Psoas muscle (tissue), 8 donors: ENCODE measurements around the gene SLC22A3. TPM values are rescaled to one million over a fixed set of nuclear protein-coding genes. Genes with fewer than 3 reads are reported as not detected.

Source experiments
- ATAC-seq, 4 donors: fragments of 200-7000 bp; cut with Tn5 transposase; one replicate each; pipeline ENCODE4 v1.9.1; 2020; ENCODE audit warnings: moderate library complexity in 3 of 4, mild to moderate bottlenecking in 2 of 4
- DNase-seq, 2 donors: peaks; one replicate each; pipeline ENCODE4 v3.0.0-alpha.2; 2020
- H3K27ac ChIP-seq: fragments of 200-600 bp; one replicate; pipeline ENCODE4 v1.8.0; 2022
- H3K27me3 ChIP-seq, 3 donors: fragments of 200-600 bp in 1 of 3; one replicate each; pipeline versions ENCODE4 v1.6.1 to v1.8.0; 2013 to 2022; ENCODE audit warnings: low read length in 2 of 3, mild to moderate bottlenecking in 2 of 3, moderate library complexity in 1 of 3; ENCODE audit not compliant: insufficient read depth in 3 of 3
- H3K36me3 ChIP-seq, 2 donors: fragments of 200-600 bp in 1 of 2; one replicate each; pipeline versions ENCODE4 v1.6.1 to v1.8.0; 2013 to 2022; ENCODE audit warnings: low read depth in 1 of 2, mild to moderate bottlenecking in 1 of 2, moderate library complexity in 1 of 2; ENCODE audit not compliant: insufficient read depth in 1 of 2
- H3K4me1 ChIP-seq: fragments of 200-600 bp; one replicate; pipeline ENCODE4 v1.8.0; 2022
- H3K4me3 ChIP-seq: fragments of 200-600 bp; one replicate; pipeline ENCODE4 v1.8.0; 2022; ENCODE audit warnings: mild to moderate bottlenecking
- H3K9me3 ChIP-seq: fragments of 200-600 bp; one replicate; pipeline ENCODE4 v1.8.0; 2022
- WGBS, 3 donors: extraction: QIAGEN DNeasy Blood & Tissue Kit; methylation state at CpG; one replicate each; pipeline versions ENCODE4 v1.1.6 to v1.1.7; 2013; 5-methylcytosine and 5-hydroxymethylcytosine counted together
- intact Hi-C, 2 donors: fragments of 100-400 bp; cut with DNase I; formaldehyde crosslinking; loops; one replicate each; pipeline versions ENCODE4 v1.11.0 to v1.14.2; 2022
- polyA plus RNA-seq, 3 donors: library from polyadenylated mRNA; stranded (reverse); fragments of 200-250 nt; gene quantifications; one replicate each; pipeline ENCODE4 v1.2.3, GENCODE V29; 2013
- total RNA-seq, 4 donors: library from RNA; stranded (reverse); fragmentation: NEBNext Ultra II Directional in 2 of 4; extraction: Animal tissue kit (Norgen Biotek cat#: 25700) in 2 of 4; gene quantifications; one replicate each; pipeline versions ENCODE4 v1.2.1 to v1.2.4, GENCODE V29; 2021 to 2023
- TF ChIP-seq, protein P1 (sequence below): fragments of 200-600 bp; IDR thresholded peaks from one replicate; pipeline ENCODE4 v1.8.0; 2022; ENCODE audit warnings: antibody characterized with exemption
- donor health status: healthy with polysubstance abuse.
- donor health status: DM: no; HTN: no; CAD: no; lungs with moderate emphysema.
- donor health status: Bipolar disorder and iron deficiency.
- donor health status: healthy.
- donor health status: DM: yes; HTN: yes; CAD: no.
- donor health status: DM: no; HTN: no; CAD: no.
- donor health status: DM: no; HTN: no; CAD: no.
- donor health status: DM: yes; HTN: yes; CAD: no.

Gene SLC22A3
- total and polyA plus RNA-seq, 7 donors, result 43.7 to 121 (median 49.5) TPM

DNA sequence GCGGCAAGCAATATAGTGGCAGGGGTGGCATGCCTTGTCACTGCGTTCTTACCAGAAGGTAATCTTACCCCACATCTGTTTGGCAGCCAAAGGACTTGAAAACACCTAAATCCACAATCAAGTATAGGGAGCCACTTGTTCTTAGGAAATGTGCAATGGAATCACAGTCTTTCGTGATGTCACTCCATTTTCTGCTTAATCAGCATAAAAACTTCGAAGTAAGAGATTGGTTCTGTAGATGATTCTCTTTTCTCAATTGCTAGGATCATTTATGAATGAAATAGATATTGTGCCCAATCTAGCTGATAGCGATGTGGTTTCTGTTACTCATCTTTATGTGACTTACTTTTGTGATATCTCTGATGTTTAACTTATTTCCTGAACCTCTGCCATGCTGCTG is 89.0 kb downstream of the SLC22A3 start:
- TF ChIP-seq, protein P1, sequence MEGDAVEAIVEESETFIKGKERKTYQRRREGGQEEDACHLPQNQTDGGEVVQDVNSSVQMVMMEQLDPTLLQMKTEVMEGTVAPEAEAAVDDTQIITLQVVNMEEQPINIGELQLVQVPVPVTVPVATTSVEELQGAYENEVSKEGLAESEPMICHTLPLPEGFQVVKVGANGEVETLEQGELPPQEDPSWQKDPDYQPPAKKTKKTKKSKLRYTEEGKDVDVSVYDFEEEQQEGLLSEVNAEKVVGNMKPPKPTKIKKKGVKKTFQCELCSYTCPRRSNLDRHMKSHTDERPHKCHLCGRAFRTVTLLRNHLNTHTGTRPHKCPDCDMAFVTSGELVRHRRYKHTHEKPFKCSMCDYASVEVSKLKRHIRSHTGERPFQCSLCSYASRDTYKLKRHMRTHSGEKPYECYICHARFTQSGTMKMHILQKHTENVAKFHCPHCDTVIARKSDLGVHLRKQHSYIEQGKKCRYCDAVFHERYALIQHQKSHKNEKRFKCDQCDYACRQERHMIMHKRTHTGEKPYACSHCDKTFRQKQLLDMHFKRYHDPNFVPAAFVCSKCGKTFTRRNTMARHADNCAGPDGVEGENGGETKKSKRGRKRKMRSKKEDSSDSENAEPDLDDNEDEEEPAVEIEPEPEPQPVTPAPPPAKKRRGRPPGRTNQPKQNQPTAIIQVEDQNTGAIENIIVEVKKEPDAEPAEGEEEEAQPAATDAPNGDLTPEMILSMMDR, result no peak
- peaks cover 0 to 4% of the 10 kb centered on the region in 2 donors for H3K36me3 ChIP-seq
- no peaks in the 10 kb centered on the region for H3K4me1 ChIP-seq
- no peak overlapping the region for H3K27ac ChIP-seq
- no peaks in the 10 kb centered on the region for H3K27me3 ChIP-seq
- 93 to 96% (median 96%) methylated on average over 5 of the region's 5 CpGs for WGBS, 3 donors
- ATAC-seq (no peak), DNase-seq (no peak)
- no peaks in the 10 kb centered on the region for H3K9me3 ChIP-seq
- no peak overlapping the region for H3K4me3 ChIP-seq
- intact Hi-C loops, result no loop called here

DNA sequence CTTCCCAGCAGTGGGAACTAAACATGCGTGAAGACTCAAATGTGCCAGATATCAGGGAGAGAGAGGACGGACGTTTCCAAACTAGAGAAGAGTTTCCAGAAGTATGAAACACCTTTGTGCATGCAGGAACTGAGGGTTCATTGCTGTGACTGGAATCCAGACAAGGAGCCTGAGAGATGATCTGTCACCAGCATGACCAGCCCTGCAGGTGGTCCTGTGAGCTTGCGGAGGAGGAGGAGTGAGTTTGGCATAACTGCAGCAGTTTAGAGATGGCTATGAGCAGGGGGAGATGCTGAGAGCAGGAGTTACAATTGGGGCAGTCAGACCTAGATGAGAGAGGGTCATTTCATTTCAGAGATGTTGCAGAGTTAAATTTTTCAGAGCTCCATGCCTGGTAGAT is 89.6 kb downstream of the SLC22A3 start:
- intact Hi-C loops, result no loop called here
- peaks cover 0 to 4% of the 10 kb centered on the region in 2 donors for H3K36me3 ChIP-seq
- ATAC-seq, result no peak
- WGBS, 3 donors, result 74 to 81% (median 75%) methylated on average over 4 of the region's 4 CpGs
- H3K27me3 ChIP-seq, result no peaks in the 10 kb centered on the region
- no peaks in the 10 kb centered on the region for H3K9me3 ChIP-seq
- DNase-seq, result no peak
- no peak overlapping the region for H3K27ac ChIP-seq
- TF ChIP-seq, protein P1, result no peak
- H3K4me3 ChIP-seq, result no peak overlapping the region
- H3K4me1 ChIP-seq, result no peaks in the 10 kb centered on the region

DNA sequence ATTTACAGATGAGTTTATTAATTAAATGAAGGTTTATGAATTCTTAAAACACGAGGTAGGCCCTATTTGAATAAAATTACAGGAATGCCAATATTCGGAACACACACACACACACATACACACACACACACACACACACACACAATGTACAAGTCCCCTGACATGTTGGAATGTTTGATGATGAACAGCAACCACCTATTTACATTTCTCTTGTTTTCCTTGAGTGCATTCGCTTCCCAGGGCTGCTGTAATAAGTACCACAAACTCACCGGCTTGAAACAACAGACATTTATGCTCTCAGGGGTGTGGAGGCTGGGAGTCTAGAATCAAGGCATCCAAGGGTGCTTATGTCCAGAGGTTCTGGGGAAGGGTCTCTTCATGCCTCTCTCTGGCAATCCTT is 90.3 kb downstream of the SLC22A3 start:
- WGBS, 3 donors, result 86 to 92% (median 88%) methylated on average over 4 of the region's 4 CpGs
- Histone ChIP-seq H3K9me3 (no peaks in the 10 kb centered on the region), H3K27me3 (no peaks in the 10 kb centered on the region), H3K36me3 (peaks cover 0 to 11% of the 10 kb centered on the region in 2 donors), H3K4me1 (no peaks in the 10 kb centered on the region), H3K4me3 (no peak overlapping the region), H3K27ac (no peak overlapping the region)
- no peak for DNase-seq
- intact Hi-C loops, result no loop called here
- ATAC-seq, result no peak
- TF ChIP-seq, protein P1, result no peak

DNA sequence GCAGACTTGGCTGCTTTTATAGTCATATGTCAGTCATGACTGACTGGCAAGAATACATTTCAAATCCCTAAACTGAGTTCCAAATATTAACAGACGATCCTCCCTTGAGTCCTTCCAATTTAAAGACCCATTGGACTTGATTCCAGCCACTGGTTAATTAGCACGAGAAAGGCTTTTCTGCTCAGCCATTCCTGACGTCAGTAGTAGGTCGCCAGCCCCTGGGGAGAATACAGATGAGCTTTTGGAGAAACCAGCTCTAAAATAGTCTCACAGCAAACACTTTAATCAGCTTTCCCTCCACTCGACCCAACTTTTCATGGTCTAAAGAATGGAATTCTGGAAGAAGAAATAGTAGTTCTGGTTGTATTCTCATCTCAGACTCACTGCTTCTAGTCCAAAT is 91.6 kb downstream of the SLC22A3 start:
- TF ChIP-seq, protein P1, result no peak
- H3K4me1 ChIP-seq, result no peaks in the 10 kb centered on the region
- no peaks in the 10 kb centered on the region for H3K27me3 ChIP-seq
- WGBS, 3 donors, result 11 to 20% (median 12%) methylated on average over 5 of the region's 5 CpGs
- intact Hi-C loops, result no loop called here
- DNase-seq (no peak), ATAC-seq (no peak)
- no peaks in the 10 kb centered on the region for H3K9me3 ChIP-seq
- no peak overlapping the region for H3K4me3 ChIP-seq
- peaks cover 0 to 14% of the 10 kb centered on the region in 2 donors for H3K36me3 ChIP-seq
- H3K27ac ChIP-seq, result no peak overlapping the region

DNA sequence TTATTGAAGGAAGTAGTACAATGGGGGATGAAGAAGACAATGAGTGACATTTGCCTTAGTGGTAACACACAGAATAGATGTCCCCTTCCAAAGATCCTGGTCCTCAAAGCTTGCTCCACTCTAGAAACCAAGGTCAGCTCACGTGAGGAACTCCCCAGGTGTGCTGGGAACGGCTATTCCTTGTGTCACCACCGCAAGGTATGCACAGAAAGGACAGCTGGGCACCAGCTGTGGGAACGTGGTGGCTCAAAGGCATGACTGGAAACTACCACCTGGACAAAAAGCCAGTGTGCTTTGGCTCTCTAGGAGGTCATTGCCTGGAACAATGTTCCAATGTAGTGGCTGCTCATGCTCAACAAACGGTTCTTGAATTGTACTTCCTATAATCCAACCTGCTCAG is 94.0 kb downstream of the SLC22A3 start:
- ATAC-seq, result no peak

More for the DNA sequence above, 94.0 kb downstream of the SLC22A3 start:
- WGBS, 3 donors, result 77 to 80% (median 77%) methylated on average over 5 of the region's 5 CpGs
- Histone ChIP-seq H3K27ac (no peak overlapping the region), H3K4me3 (no peak overlapping the region), H3K36me3 (peaks cover 0 to 14% of the 10 kb centered on the region in 2 donors), H3K27me3 (no peaks in the 10 kb centered on the region), H3K4me1 (no peaks in the 10 kb centered on the region), H3K9me3 (no peaks in the 10 kb centered on the region)
- DNase-seq, result no peak
- TF ChIP-seq, protein P1, result no peak
- intact Hi-C loops, result no loop called here
